T-helper 1 cell (primary cell): Measurements from ENCODE around the gene PCDH15.

Experiments used
- DNase-seq, 5 donors: peaks; one replicate each; pipeline ENCODE4 v3.0.0-alpha.2; 2012 to 2020

PCDH15 gene

GRCh38 chr10:54342058-54342457 is 459.0 kb downstream of the PCDH15 start:
- no peak for DNase-seq

GRCh38 chr10:54335296-54335695 is 465.7 kb downstream of the PCDH15 start:
- DNase-seq = no peak

GRCh38 chr10:54319341-54319740 is 481.7 kb downstream of the PCDH15 start:
- DNase-seq = no peak

GRCh38 chr10:54318470-54318869 is 482.6 kb downstream of the PCDH15 start:
- no peak for DNase-seq

GRCh38 chr10:54314430-54314829 is 486.6 kb downstream of the PCDH15 start:
- no peak for DNase-seq

GRCh38 chr10:54284526-54285193 is 516.4 kb downstream of the PCDH15 start:
- DNase-seq = no peak

- DNase-seq = no peak
Observed at GRCh38 chr10:54282012-54282411, 519.0 kb downstream of the PCDH15 start.

- DNase-seq = no peak
Observed at GRCh38 chr10:54266395-54266794, 534.6 kb downstream of the PCDH15 start.

- DNase-seq = no peak
Observed at GRCh38 chr10:54262726-54263125, 538.3 kb downstream of the PCDH15 start.

- no peak for DNase-seq
Observed at GRCh38 chr10:54259104-54259503, 541.9 kb downstream of the PCDH15 start.

GRCh38 chr10:54234832-54235231 is 566.2 kb downstream of the PCDH15 start:
- DNase-seq = no peak

GRCh38 chr10:54203401-54203800 is 597.6 kb downstream of the PCDH15 start:
- no peak for DNase-seq

GRCh38 chr10:54198051-54198450 is 603.0 kb downstream of the PCDH15 start:
- DNase-seq = no peak

- DNase-seq = no peak
Observed at GRCh38 chr10:54194806-54195205, 606.2 kb downstream of the PCDH15 start.

GRCh38 chr10:54159924-54160323 is 641.1 kb downstream of the PCDH15 start:
- no peak for DNase-seq

GRCh38 chr10:54148508-54148907 is 652.5 kb downstream of the PCDH15 start:
- no peak for DNase-seq

GRCh38 chr10:54139819-54140428 is 661.1 kb downstream of the PCDH15 start:
- no peak for DNase-seq

GRCh38 chr10:54137396-54137795 is 663.6 kb downstream of the PCDH15 start:
- DNase-seq = no peak

GRCh38 chr10:54133203-54133602 is 667.8 kb downstream of the PCDH15 start:
- DNase-seq = no peak

GRCh38 chr10:54131833-54132232 is 669.2 kb downstream of the PCDH15 start:
- no peak for DNase-seq

- no peak for DNase-seq
Observed at GRCh38 chr10:54130394-54130793, 670.6 kb downstream of the PCDH15 start.

- DNase-seq = no peak
Observed at GRCh38 chr10:54125098-54125747, 675.8 kb downstream of the PCDH15 start.

- no peak for DNase-seq
Observed at GRCh38 chr10:54124209-54124885, 676.7 kb downstream of the PCDH15 start.

- no peak for DNase-seq
Observed at GRCh38 chr10:54120806-54121205, 680.2 kb downstream of the PCDH15 start.
